ENCODE measurements around the gene CCDC154. TPM values are rescaled to one million over a fixed set of nuclear protein-coding genes. Genes with fewer than 3 reads are reported as not detected.

Gene CCDC154
- total and polyA plus RNA-seq, 2 donors = 0.71 to 14.0 TPM

- Histone ChIP-seq H3K27me3 (ENCODE audit: control insufficient read depth in 2 of 2, insufficient read depth in 1 of 2, low read length in 1 of 2) (no peaks in the 10 kb centered on the region), H3K9me3 (ENCODE audit: control insufficient read depth in 2 of 2, insufficient read depth in 1 of 2, low read length in 1 of 2) (peaks cover 0 to 14% of the 10 kb centered on the region in 2 donors), H3K4me1 (ENCODE audit: control insufficient read depth in 2 of 2, insufficient read depth in 2 of 2, low read length in 2 of 2) (peaks cover 10 to 31% of the 10 kb centered on the region in 2 donors), H3K4me3 (ENCODE audit: low read length in 2 of 2) (no peak overlapping the region), H3K36me3 (ENCODE audit: control insufficient read depth in 2 of 2, insufficient read depth in 2 of 2, low read length in 1 of 2) (peaks cover 3 to 6% of the 10 kb centered on the region in 2 donors), H3K27ac (ENCODE audit: low read depth in 1 of 2, low read length in 1 of 2) (no peak overlapping the region)
- no peak for DNase-seq (ENCODE audit: low read depth in 6 of 9, low spot score in 9 of 9)
- WGBS = 88% methylated on average over 10 of the region's 10 CpGs
Observed at GRCh38 chr16:1422076-1422475, 22.3 kb downstream of the CCDC154 start.

GRCh38 chr16:1420111-1420539, 24.2 kb downstream of the CCDC154 start:
- no peaks in the 10 kb centered on the region for H3K27me3 ChIP-seq (ENCODE audit: control insufficient read depth in 2 of 2, insufficient read depth in 1 of 2, low read length in 1 of 2)
- H3K36me3 ChIP-seq (ENCODE audit: control insufficient read depth in 2 of 2, insufficient read depth in 2 of 2, low read length in 1 of 2) = peaks cover 3 to 6% of the 10 kb centered on the region in 2 donors
- peaks cover 10 to 34% of the 10 kb centered on the region in 2 donors for H3K4me1 ChIP-seq (ENCODE audit: control insufficient read depth in 2 of 2, insufficient read depth in 2 of 2, low read length in 2 of 2)
- peak overlapping the region; percentile 87 to 100 for H3K4me3 ChIP-seq (ENCODE audit: low read length in 2 of 2)
- H3K9me3 ChIP-seq (ENCODE audit: control insufficient read depth in 2 of 2, insufficient read depth in 1 of 2, low read length in 1 of 2) = peaks cover 0 to 14% of the 10 kb centered on the region in 2 donors
- 6% methylated on average over 22 of the region's 22 CpGs for WGBS
- DNase-seq (ENCODE audit: low read depth in 6 of 9, low spot score in 9 of 9) = peak in 2 of 9 donors; percentile 3 to 25
- H3K27ac ChIP-seq (ENCODE audit: low read depth in 1 of 2, low read length in 1 of 2) = peak overlapping the region; percentile 57 to 88

- Histone ChIP-seq H3K4me1 (ENCODE audit: control insufficient read depth in 2 of 2, insufficient read depth in 2 of 2, low read length in 2 of 2) (peaks cover 16 to 47% of the 10 kb centered on the region in 2 donors), H3K27ac (ENCODE audit: low read depth in 1 of 2, low read length in 1 of 2) (peak overlapping the region in 1 of 2 donors; percentile 42), H3K9me3 (ENCODE audit: control insufficient read depth in 2 of 2, insufficient read depth in 1 of 2, low read length in 1 of 2) (peaks cover 0 to 9% of the 10 kb centered on the region in 2 donors)
Observed at GRCh38 chr16:1416521-1416941, 27.8 kb downstream of the CCDC154 start.

GRCh38 chr16:1414532-1415260, 29.7 kb downstream of the CCDC154 start, which contains the start of gene UNKL:
TSS of gene UNKL (minus strand) at chr16:1414704. CDS start at chr16:1414691, 13 bp downstream.
- 4% methylated on average over 72 of the region's 72 CpGs for WGBS
- no peaks in the 10 kb centered on the region for H3K9me3 ChIP-seq (ENCODE audit: control insufficient read depth in 2 of 2, insufficient read depth in 1 of 2, low read length in 1 of 2)
- peaks cover 7 to 35% of the 10 kb centered on the region in 2 donors for H3K4me1 ChIP-seq (ENCODE audit: control insufficient read depth in 2 of 2, insufficient read depth in 2 of 2, low read length in 2 of 2)
- H3K27me3 ChIP-seq (ENCODE audit: control insufficient read depth in 2 of 2, insufficient read depth in 1 of 2, low read length in 1 of 2) = no peaks in the 10 kb centered on the region
- H3K27ac ChIP-seq (ENCODE audit: low read depth in 1 of 2, low read length in 1 of 2) = peak within 1 kb of the TSS; percentile 84 to 90
- H3K4me3 ChIP-seq (ENCODE audit: low read length in 2 of 2) = peak within 1 kb of the TSS; percentile 88 to 89
- H3K36me3 ChIP-seq (ENCODE audit: control insufficient read depth in 2 of 2, insufficient read depth in 2 of 2, low read length in 1 of 2) = peaks cover 25 to 30% of the 10 kb centered on the region in 2 donors
- peak in 8 of 9 donors; percentile 57 to 86 (median 71) for DNase-seq (ENCODE audit: low read depth in 6 of 9, low spot score in 9 of 9)

More at GRCh38 chr16:1416521-1416941, 27.8 kb downstream of the CCDC154 start:
- WGBS = 96% methylated on average over 3 of the region's 3 CpGs
- peaks cover 17 to 21% of the 10 kb centered on the region in 2 donors for H3K36me3 ChIP-seq (ENCODE audit: control insufficient read depth in 2 of 2, insufficient read depth in 2 of 2, low read length in 1 of 2)
- H3K27me3 ChIP-seq (ENCODE audit: control insufficient read depth in 2 of 2, insufficient read depth in 1 of 2, low read length in 1 of 2) = no peaks in the 10 kb centered on the region
- DNase-seq (ENCODE audit: low read depth in 6 of 9, low spot score in 9 of 9) = no peak
- no peak overlapping the region for H3K4me3 ChIP-seq (ENCODE audit: low read length in 2 of 2)

- Histone ChIP-seq H3K4me1 (ENCODE audit: control insufficient read depth in 2 of 2, insufficient read depth in 2 of 2, low read length in 2 of 2) (peaks cover 6 to 28% of the 10 kb centered on the region in 2 donors), H3K27ac (ENCODE audit: low read depth in 1 of 2, low read length in 1 of 2) (peak overlapping the region; percentile 84 to 90), H3K9me3 (ENCODE audit: control insufficient read depth in 2 of 2, insufficient read depth in 1 of 2, low read length in 1 of 2) (no peaks in the 10 kb centered on the region), H3K36me3 (ENCODE audit: control insufficient read depth in 2 of 2, insufficient read depth in 2 of 2, low read length in 1 of 2) (peaks cover 25 to 35% of the 10 kb centered on the region in 2 donors), H3K4me3 (ENCODE audit: low read length in 2 of 2) (peak overlapping the region; percentile 88 to 89), H3K27me3 (ENCODE audit: control insufficient read depth in 2 of 2, insufficient read depth in 1 of 2, low read length in 1 of 2) (no peaks in the 10 kb centered on the region)
- DNase-seq (ENCODE audit: low read depth in 6 of 9, low spot score in 9 of 9) = peak in 6 of 9 donors; percentile 52 to 86 (median 76)
- WGBS = 5% methylated on average over 85 of the region's 85 CpGs
Observed at GRCh38 chr16:1413684-1414531, 30.4 kb downstream of the CCDC154 start.

- H3K4me3 ChIP-seq (ENCODE audit: low read length in 2 of 2) = no peak overlapping the region
- H3K27ac ChIP-seq (ENCODE audit: low read depth in 1 of 2, low read length in 1 of 2) = no peak overlapping the region
- H3K36me3 ChIP-seq (ENCODE audit: control insufficient read depth in 2 of 2, insufficient read depth in 2 of 2, low read length in 1 of 2) = peaks cover 22 to 35% of the 10 kb centered on the region in 2 donors
- no peaks in the 10 kb centered on the region for H3K27me3 ChIP-seq (ENCODE audit: control insufficient read depth in 2 of 2, insufficient read depth in 1 of 2, low read length in 1 of 2)
- peaks cover 12 to 28% of the 10 kb centered on the region in 2 donors for H3K4me1 ChIP-seq (ENCODE audit: control insufficient read depth in 2 of 2, insufficient read depth in 2 of 2, low read length in 2 of 2)
- whole genome bisulfite sequencing = 97% methylated on average over 2 of the region's 2 CpGs
- no peaks in the 10 kb centered on the region for H3K9me3 ChIP-seq (ENCODE audit: control insufficient read depth in 2 of 2, insufficient read depth in 1 of 2, low read length in 1 of 2)
- no peak for DNase-seq (ENCODE audit: low read depth in 6 of 9, low spot score in 9 of 9)
Observed at GRCh38 chr16:1412847-1413246, 31.5 kb downstream of the CCDC154 start.

- peak; percentile 68 to 96 (median 88) for DNase-seq (ENCODE audit: low read depth in 6 of 9, low spot score in 9 of 9)
- Histone ChIP-seq H3K36me3 (ENCODE audit: control insufficient read depth in 2 of 2, insufficient read depth in 2 of 2, low read length in 1 of 2) (peaks cover 50 to 59% of the 10 kb centered on the region in 2 donors), H3K4me1 (ENCODE audit: control insufficient read depth in 2 of 2, insufficient read depth in 2 of 2, low read length in 2 of 2) (peaks cover 9 to 20% of the 10 kb centered on the region in 2 donors), H3K9me3 (ENCODE audit: control insufficient read depth in 2 of 2, insufficient read depth in 1 of 2, low read length in 1 of 2) (no peaks in the 10 kb centered on the region), H3K4me3 (ENCODE audit: low read length in 2 of 2) (peak overlapping the region; percentile 29 to 56), H3K27me3 (ENCODE audit: control insufficient read depth in 2 of 2, insufficient read depth in 1 of 2, low read length in 1 of 2) (no peaks in the 10 kb centered on the region), H3K27ac (ENCODE audit: low read depth in 1 of 2, low read length in 1 of 2) (peak overlapping the region in 1 of 2 donors; percentile 43)
- WGBS = 8% methylated on average over 42 of the region's 42 CpGs
Observed at GRCh38 chr16:1408171-1408837, 36.1 kb downstream of the CCDC154 start.

GRCh38 chr16:1407753-1408152, 36.6 kb downstream of the CCDC154 start:
- peak overlapping the region; percentile 29 to 56 for H3K4me3 ChIP-seq (ENCODE audit: low read length in 2 of 2)
- no peak for DNase-seq (ENCODE audit: low read depth in 6 of 9, low spot score in 9 of 9)
- peaks cover 53 to 62% of the 10 kb centered on the region in 2 donors for H3K36me3 ChIP-seq (ENCODE audit: control insufficient read depth in 2 of 2, insufficient read depth in 2 of 2, low read length in 1 of 2)
- H3K9me3 ChIP-seq (ENCODE audit: control insufficient read depth in 2 of 2, insufficient read depth in 1 of 2, low read length in 1 of 2) = no peaks in the 10 kb centered on the region
- no peaks in the 10 kb centered on the region for H3K27me3 ChIP-seq (ENCODE audit: control insufficient read depth in 2 of 2, insufficient read depth in 1 of 2, low read length in 1 of 2)
- WGBS = 54% methylated on average over 11 of the region's 11 CpGs
- no peak overlapping the region for H3K27ac ChIP-seq (ENCODE audit: low read depth in 1 of 2, low read length in 1 of 2)
- peaks cover 9 to 14% of the 10 kb centered on the region in 2 donors for H3K4me1 ChIP-seq (ENCODE audit: control insufficient read depth in 2 of 2, insufficient read depth in 2 of 2, low read length in 2 of 2)
